Measurements from ENCODE around the gene LONP1.

Gene LONP1

GRCh38 chr19:5678071-5678718, 41.8 kb downstream of the LONP1 start:
- no peak for DNase-seq (ENCODE audit: low read depth in 2 of 2)

GRCh38 chr19:5677580-5677979, 42.4 kb downstream of the LONP1 start:
- no peak for DNase-seq (ENCODE audit: low read depth in 2 of 2)

- DNase-seq (ENCODE audit: low read depth in 2 of 2): no peak
These were observed 42.8 kb downstream of the LONP1 start for GRCh38 chr19:5677136-5677535.

GRCh38 chr19:5676772-5677105, 43.2 kb downstream of the LONP1 start:
- DNase-seq (ENCODE audit: low read depth in 2 of 2): no peak

DNA sequence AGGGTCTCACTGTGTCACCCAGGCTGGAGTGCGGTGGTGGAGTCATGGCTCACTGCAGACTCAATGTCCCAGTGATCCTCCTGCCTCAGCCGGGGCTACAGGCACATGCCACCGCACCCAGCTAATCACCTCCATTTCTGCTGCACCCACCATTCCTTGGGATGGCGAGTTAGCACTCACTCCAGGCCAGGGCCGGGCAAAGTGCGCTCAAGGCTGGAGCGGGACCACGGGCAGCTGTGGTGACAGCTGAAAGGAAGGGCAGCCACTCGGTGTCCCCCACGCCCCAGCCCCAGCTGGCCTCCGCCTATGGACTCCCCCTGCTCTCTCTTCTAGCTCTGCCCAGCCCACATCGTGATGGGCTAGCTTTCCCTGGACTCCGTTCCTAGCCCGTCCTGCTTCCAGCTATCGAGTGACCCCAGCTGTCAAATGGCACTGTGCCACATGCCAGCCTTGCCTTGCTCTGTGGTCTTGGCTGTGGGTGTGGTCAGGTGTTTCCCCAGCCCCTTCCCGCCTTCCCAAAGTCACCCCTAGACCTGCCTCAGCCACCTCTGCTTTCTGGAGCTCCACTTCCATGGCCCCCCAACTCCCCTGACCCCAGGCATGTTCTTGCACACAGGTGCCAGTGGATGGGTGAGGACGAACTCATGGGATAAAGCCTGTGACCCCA, 43.7 kb downstream of the LONP1 start:
- no peak for DNase-seq (ENCODE audit: low read depth in 2 of 2)

- DNase-seq (ENCODE audit: low read depth in 2 of 2): no peak
These were observed 45.2 kb downstream of the LONP1 start for GRCh38 chr19:5674714-5675113.

DNA sequence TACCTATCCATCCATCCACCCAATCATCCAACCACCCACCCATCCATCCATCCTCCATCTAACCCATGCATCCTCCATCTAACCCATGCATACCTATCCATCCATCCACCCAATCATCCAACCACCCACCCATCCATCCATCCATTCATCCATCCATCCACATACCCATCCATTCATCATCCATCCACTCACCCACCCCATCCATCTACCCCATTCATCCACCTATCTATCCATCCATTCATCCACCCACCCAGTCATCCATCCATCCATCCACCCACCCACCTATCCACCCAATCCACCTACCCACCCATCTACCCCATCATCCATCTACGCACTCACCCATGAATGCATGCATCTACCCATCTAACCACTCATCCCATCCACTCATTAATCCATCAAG, 46.2 kb downstream of the LONP1 start:
- no peak for DNase-seq (ENCODE audit: low read depth in 2 of 2)

- DNase-seq (ENCODE audit: low read depth in 2 of 2): no peak
These were observed 47.1 kb downstream of the LONP1 start for GRCh38 chr19:5672708-5673459.

- DNase-seq (ENCODE audit: low read depth in 2 of 2): no peak
These were observed 48.3 kb downstream of the LONP1 start for GRCh38 chr19:5671600-5671999.

GRCh38 chr19:5669212-5669611, 50.7 kb downstream of the LONP1 start:
- DNase-seq (ENCODE audit: low read depth in 2 of 2): no peak

- DNase-seq (ENCODE audit: low read depth in 2 of 2): no peak
These were observed 52.1 kb downstream of the LONP1 start for GRCh38 chr19:5667751-5668271.

DNA sequence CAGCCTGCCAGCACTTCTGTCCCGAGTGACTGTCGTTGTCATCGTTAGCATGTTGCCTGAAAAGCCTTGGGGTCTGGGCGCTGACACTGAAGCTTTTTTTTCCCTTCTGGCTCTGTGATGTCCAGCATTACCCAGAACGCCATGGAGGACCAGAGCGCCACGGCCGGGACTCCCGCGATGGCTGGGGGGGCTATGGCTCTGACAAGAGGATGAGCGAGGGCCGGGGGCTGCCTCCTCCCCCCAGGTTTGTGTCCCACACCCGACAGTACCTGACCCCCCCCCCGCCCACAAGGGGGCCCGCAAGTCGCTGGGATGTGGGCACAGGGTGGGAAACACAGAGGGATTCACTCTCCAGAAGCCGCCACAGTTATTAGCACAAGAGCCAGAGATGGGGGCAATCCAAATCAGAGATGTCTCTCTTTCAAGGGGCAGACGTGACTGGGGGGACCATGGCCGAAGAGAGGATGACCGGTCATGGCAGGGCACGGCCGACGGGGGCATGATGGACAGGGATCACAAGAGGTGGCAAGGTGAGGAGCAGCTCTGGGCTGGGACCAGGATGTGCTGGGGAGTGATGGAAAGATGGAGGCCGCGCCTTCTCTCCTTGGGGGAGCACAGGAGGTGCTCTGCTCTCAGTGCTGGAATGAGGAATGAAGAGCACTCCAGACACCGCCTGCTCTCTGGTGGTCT, 52.9 kb downstream of the LONP1 start:
- DNase-seq (ENCODE audit: low read depth in 2 of 2): no peak

DNA sequence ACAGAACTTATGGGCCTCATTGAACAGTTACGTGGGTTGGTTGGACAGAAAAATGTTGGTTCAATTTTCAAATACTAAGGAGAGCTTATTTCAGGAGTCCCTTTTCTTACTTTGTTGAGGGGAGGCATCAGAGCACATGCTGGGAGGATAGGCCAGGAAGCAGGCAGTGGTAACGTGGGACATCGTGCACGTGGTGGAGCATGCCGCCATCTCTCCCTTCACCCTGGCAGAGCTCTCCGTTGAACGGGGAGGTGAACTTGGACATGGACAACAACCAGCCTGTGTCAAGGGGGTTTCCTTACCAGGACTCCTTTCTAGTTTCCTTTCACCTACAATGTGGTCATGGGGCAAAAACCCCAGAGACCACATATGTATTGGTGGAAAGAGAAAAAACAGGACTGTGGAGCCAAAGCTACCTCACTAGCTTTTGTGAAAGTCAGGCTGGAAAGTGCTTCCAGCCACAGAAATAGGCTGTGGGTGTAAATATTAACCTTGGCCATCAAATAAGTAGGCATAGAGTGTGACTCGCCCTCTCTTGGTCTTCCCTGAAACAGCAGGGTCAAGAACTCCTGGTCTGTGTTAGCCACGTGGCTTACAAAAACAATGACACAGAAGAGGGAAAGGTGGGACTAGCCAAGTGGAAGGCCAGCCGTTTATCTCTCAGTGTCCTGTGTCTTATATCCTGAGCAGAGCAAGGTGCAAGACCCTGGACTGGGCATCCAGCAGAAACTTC, 54.0 kb downstream of the LONP1 start:
- no peak for DNase-seq (ENCODE audit: low read depth in 2 of 2)

DNA sequence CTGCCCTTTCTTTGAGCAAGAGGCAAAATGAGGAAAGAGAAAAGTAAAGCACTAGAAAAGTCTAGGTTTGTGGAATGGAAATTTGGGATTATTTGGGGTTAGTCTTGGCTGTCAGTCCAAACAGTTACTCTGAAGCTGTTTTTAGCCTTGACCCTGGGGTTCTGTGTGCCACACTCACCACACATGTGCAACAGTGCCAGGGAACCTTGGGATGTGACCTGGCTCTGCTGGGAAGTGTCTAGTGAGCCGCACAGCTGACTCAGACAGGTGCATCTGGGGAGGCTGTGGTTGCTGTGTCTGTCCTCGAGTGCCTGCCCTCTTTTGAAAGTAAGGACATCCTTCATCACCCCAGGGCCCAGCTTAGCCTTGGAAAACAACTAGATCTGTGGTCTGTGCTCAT, 55.4 kb downstream of the LONP1 start:
- no peak for DNase-seq (ENCODE audit: low read depth in 2 of 2)

- DNase-seq (ENCODE audit: low read depth in 2 of 2): no peak
These were observed 56.0 kb downstream of the LONP1 start for GRCh38 chr19:5663904-5664303.

GRCh38 chr19:5661483-5661882, 58.5 kb downstream of the LONP1 start:
- DNase-seq (ENCODE audit: low read depth in 2 of 2): no peak

- no peak for DNase-seq (ENCODE audit: low read depth in 2 of 2)
These were observed 64.5 kb downstream of the LONP1 start for GRCh38 chr19:5655412-5655811.

DNA sequence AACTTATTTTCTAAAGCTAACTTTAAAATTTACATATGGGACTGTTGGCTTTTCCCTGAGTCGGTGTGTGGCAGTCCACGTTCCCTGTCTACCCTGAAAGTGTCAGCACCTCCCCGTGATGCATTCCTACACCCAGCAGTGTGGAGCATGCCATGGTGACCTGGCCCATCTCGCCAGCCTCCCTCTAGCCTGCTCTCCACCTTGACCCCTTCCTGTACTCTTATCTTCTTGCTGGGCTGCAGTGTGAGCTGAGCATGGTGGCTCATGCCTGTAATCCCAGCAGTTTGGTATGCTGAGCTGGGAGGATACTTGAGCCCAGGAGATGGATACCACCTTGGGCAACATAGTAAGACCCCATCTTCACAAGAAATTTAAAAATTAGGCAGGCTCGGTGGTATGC, 65.0 kb downstream of the LONP1 start:
- no peak for DNase-seq (ENCODE audit: low read depth in 2 of 2)

GRCh38 chr19:5652261-5652660, 67.7 kb downstream of the LONP1 start:
- DNase-seq (ENCODE audit: low read depth in 2 of 2): no peak

GRCh38 chr19:5651361-5651760, 68.6 kb downstream of the LONP1 start:
- no peak for DNase-seq (ENCODE audit: low read depth in 2 of 2)

GRCh38 chr19:5648464-5648863, 71.5 kb downstream of the LONP1 start:
- no peak for DNase-seq (ENCODE audit: low read depth in 2 of 2)

GRCh38 chr19:5646703-5647102, 73.2 kb downstream of the LONP1 start:
- no peak for DNase-seq (ENCODE audit: low read depth in 2 of 2)
